Measurements from ENCODE around the gene TPBGL. TPM values are rescaled to one million over a fixed set of nuclear protein-coding genes. Genes with fewer than 3 reads are reported as not detected.
"Not testable (repeated sequence)": the region's sequence is repeated elsewhere in the genome, so short reads cannot be mapped to it uniquely, and the experiment has no call there.

Gene TPBGL
- polyA plus RNA-seq, 4 donors: 0.22 to 0.78 TPM; not detected in 2

DNA sequence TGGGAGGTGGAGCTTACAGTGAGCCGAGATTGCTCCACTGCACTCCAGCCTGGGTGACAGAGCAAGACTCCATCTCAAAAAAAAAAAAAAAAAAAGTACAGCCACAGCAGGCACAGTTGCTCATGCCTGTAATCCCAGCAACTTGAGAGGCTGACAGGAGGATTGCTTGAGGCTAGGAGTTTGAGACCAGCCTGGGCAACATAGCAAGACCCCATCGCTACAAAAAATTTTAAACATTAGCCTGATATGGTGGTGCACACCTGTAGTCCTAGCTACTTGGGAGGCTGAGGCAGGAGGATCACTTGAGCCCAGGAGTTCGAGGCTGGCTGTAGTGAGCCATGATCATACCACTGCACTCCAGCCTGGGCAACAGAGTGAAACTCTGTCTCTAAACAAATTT, 34.1 kb downstream of the TPBGL start:
- Histone ChIP-seq H3K36me3 (ENCODE audit: control insufficient read depth in 3 of 3, insufficient read depth in 2 of 3, low read depth in 1 of 3, low read length in 3 of 3) (peaks cover 7 to 80% (median 17%) of the 10 kb centered on the region in 3 donors), H3K4me1 (ENCODE audit: control insufficient read depth in 3 of 3, insufficient read depth in 2 of 3, low read depth in 1 of 3, low read length in 2 of 3) (peaks cover 0 to 16% (median 3%) of the 10 kb centered on the region in 3 donors)
- not testable (repeated sequence) for H3K9me3 ChIP-seq (ENCODE audit: control insufficient read depth in 2 of 2, insufficient read depth in 1 of 2, low read depth in 1 of 2, low read length in 1 of 2); H3K27ac ChIP-seq (ENCODE audit: low read depth in 1 of 3, low read length in 2 of 3); H3K4me3 ChIP-seq (ENCODE audit: low read depth in 1 of 3, low read length in 3 of 3); FAIRE-seq; H3K27me3 ChIP-seq (ENCODE audit: control insufficient read depth in 3 of 3, insufficient read depth in 3 of 3, low read length in 3 of 3); DNase-seq
- WGBS, 3 donors: 76 to 89% (median 86%) methylated on average over 3 of the region's 3 CpGs

DNA sequence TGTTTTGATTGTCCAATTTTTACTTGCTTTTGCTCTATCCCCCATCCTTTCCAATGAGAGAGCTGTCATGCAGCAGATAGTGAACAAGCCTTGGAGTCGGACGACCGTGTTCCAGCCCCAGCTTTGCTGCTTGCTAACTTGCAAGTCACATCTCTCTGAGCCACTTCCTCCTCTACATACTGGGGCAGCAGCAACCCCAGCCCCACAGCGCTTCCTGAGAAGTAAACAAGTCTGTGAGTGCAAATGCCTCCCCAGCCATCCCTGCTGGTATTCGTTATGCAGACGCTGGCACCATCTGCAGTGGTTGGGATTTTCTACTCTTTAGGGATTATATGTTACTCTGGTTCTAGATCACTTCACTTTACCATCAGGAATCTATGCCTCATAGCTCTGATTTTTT, 35.0 kb downstream of the TPBGL start:
- peaks cover 0 to 20% (median 3%) of the 10 kb centered on the region in 3 donors for H3K4me1 ChIP-seq (ENCODE audit: control insufficient read depth in 3 of 3, insufficient read depth in 2 of 3, low read depth in 1 of 3, low read length in 2 of 3)
- no peak overlapping the region for H3K4me3 ChIP-seq (ENCODE audit: low read depth in 1 of 3, low read length in 3 of 3)
- 46 to 73% (median 67%) methylated on average over 6 of the region's 6 CpGs for WGBS, 3 donors
- FAIRE-seq (no peak), DNase-seq (peak in 1 of 2 donors; percentile 55)
- H3K36me3 ChIP-seq (ENCODE audit: control insufficient read depth in 3 of 3, insufficient read depth in 2 of 3, low read depth in 1 of 3, low read length in 3 of 3): peaks cover 7 to 83% (median 17%) of the 10 kb centered on the region in 3 donors
- H3K27me3 ChIP-seq (ENCODE audit: control insufficient read depth in 3 of 3, insufficient read depth in 3 of 3, low read length in 3 of 3): no peaks in the 10 kb centered on the region
- H3K9me3 ChIP-seq (ENCODE audit: control insufficient read depth in 2 of 2, insufficient read depth in 1 of 2, low read depth in 1 of 2, low read length in 1 of 2): no peaks in the 10 kb centered on the region
- peak overlapping the region in 2 of 3 donors; percentile 51 to 60 for H3K27ac ChIP-seq (ENCODE audit: low read depth in 1 of 3, low read length in 2 of 3)

DNA sequence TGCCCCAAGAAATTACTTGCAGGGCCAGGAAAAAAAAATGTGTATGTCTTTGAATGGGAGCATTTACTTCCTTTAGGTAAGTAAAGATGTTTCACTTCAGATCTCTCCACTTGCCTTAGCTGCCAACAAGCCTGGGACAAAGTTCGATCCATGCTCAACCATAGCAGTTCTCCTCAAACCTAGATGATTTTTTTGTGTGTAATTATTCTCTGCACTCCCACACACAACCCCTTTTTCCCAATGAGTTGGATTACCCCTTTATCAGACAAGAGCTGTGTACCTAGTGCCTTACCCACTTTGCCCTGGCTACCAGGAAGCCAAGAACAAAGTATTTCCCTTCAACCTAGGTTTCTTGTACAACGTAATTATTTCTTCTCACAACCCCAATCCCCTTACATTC, 35.6 kb downstream of the TPBGL start:
- Histone ChIP-seq H3K4me1 (ENCODE audit: control insufficient read depth in 3 of 3, insufficient read depth in 2 of 3, low read depth in 1 of 3, low read length in 2 of 3) (peaks cover 0 to 26% (median 3%) of the 10 kb centered on the region in 3 donors), H3K27ac (ENCODE audit: low read depth in 1 of 3, low read length in 2 of 3) (peak overlapping the region; percentile 36 to 69 (median 63)), H3K36me3 (ENCODE audit: control insufficient read depth in 3 of 3, insufficient read depth in 2 of 3, low read depth in 1 of 3, low read length in 3 of 3) (peaks cover 7 to 86% (median 17%) of the 10 kb centered on the region in 3 donors), H3K4me3 (ENCODE audit: low read depth in 1 of 3, low read length in 3 of 3) (no peak overlapping the region), H3K9me3 (ENCODE audit: control insufficient read depth in 2 of 2, insufficient read depth in 1 of 2, low read depth in 1 of 2, low read length in 1 of 2) (no peaks in the 10 kb centered on the region), H3K27me3 (ENCODE audit: control insufficient read depth in 3 of 3, insufficient read depth in 3 of 3, low read length in 3 of 3) (no peaks in the 10 kb centered on the region)
- 24 to 48% (median 31%) methylated on average over 2 of the region's 2 CpGs for WGBS, 3 donors
- peak; percentile 39 to 43 for DNase-seq
- FAIRE-seq: no peak

DNA sequence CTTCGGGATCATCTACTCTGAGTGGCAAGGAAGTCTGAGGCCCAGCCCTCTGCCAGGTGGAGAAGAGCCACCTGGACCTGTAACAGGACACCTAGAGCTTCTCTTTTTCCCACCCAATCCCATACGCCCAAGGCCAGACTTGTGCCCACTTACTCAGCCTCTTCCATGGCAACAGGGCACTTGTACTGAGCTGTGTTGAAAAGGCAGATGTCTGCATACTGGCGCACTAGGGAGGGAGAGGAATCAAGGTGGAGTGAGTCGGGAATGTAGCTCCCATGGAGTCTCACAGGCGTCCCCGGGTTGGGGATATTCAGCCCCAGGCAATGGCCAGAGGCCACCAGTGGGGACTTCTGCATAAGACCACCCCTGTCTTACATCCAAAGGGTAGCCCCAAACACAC, 36.1 kb downstream of the TPBGL start:
- Histone ChIP-seq H3K27me3 (ENCODE audit: control insufficient read depth in 3 of 3, insufficient read depth in 3 of 3, low read length in 3 of 3) (no peaks in the 10 kb centered on the region), H3K27ac (ENCODE audit: low read depth in 1 of 3, low read length in 2 of 3) (peak overlapping the region; percentile 36 to 69 (median 63)), H3K4me3 (ENCODE audit: low read depth in 1 of 3, low read length in 3 of 3) (no peak overlapping the region), H3K36me3 (ENCODE audit: control insufficient read depth in 3 of 3, insufficient read depth in 2 of 3, low read depth in 1 of 3, low read length in 3 of 3) (peaks cover 9 to 87% (median 16%) of the 10 kb centered on the region in 3 donors), H3K9me3 (ENCODE audit: control insufficient read depth in 2 of 2, insufficient read depth in 1 of 2, low read depth in 1 of 2, low read length in 1 of 2) (no peaks in the 10 kb centered on the region), H3K4me1 (ENCODE audit: control insufficient read depth in 3 of 3, insufficient read depth in 2 of 3, low read depth in 1 of 3, low read length in 2 of 3) (peaks cover 0 to 28% (median 3%) of the 10 kb centered on the region in 3 donors)
- 58 to 75% (median 65%) methylated on average over 6 of the region's 6 CpGs for WGBS, 3 donors
- DNase-seq (no peak), FAIRE-seq (no peak)

DNA sequence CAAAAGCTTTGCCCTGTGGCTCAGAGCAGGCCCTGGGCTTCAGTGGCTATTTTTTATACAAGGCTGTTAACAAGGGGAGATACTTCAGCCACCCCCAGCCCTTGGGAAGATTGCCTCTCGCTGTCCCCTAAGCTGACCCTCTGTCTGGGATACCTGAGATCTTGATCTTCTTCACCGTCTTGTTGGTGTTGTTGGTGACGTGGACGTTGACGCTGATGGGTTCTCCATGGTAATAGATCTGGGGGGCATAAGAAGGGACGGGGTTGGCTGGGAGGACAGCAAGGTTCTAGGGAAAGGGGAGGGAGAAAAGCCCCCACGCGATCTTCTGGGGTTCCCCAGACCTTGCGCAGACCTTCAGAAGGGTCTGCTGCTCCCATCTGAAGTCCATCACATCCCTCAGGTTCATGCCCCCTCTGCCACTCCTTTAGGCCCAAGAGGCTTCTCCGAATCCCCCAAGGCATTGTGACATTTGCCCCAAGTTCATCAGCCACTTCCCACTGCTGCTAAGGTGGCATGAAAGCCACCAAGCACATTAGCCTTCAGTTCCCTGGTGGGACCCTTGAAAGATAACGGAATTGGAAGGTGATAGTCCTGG, 36.7 kb downstream of the TPBGL start:
- Histone ChIP-seq H3K27me3 (ENCODE audit: control insufficient read depth in 3 of 3, insufficient read depth in 3 of 3, low read length in 3 of 3) (no peaks in the 10 kb centered on the region), H3K36me3 (ENCODE audit: control insufficient read depth in 3 of 3, insufficient read depth in 2 of 3, low read depth in 1 of 3, low read length in 3 of 3) (peaks cover 12 to 88% (median 17%) of the 10 kb centered on the region in 3 donors), H3K27ac (ENCODE audit: low read depth in 1 of 3, low read length in 2 of 3) (peak overlapping the region in 1 of 3 donors; percentile 69), H3K9me3 (ENCODE audit: control insufficient read depth in 2 of 2, insufficient read depth in 1 of 2, low read depth in 1 of 2, low read length in 1 of 2) (no peaks in the 10 kb centered on the region), H3K4me3 (ENCODE audit: low read depth in 1 of 3, low read length in 3 of 3) (no peak overlapping the region), H3K4me1 (ENCODE audit: control insufficient read depth in 3 of 3, insufficient read depth in 2 of 3, low read depth in 1 of 3, low read length in 2 of 3) (peaks cover 0 to 28% (median 3%) of the 10 kb centered on the region in 3 donors)
- WGBS, 3 donors: 92 to 96% (median 95%) methylated on average over 10 to 11 of the region's 11 CpGs
- FAIRE-seq (no peak), DNase-seq (no peak)

GRCh38 chr11:75277991-75278790, 37.6 kb downstream of the TPBGL start:
- H3K36me3 ChIP-seq (ENCODE audit: control insufficient read depth in 3 of 3, insufficient read depth in 2 of 3, low read depth in 1 of 3, low read length in 3 of 3): peaks cover 8 to 88% (median 18%) of the 10 kb centered on the region in 3 donors
- peaks cover 0 to 28% (median 3%) of the 10 kb centered on the region in 3 donors for H3K4me1 ChIP-seq (ENCODE audit: control insufficient read depth in 3 of 3, insufficient read depth in 2 of 3, low read depth in 1 of 3, low read length in 2 of 3)
- H3K27me3 ChIP-seq (ENCODE audit: control insufficient read depth in 3 of 3, insufficient read depth in 3 of 3, low read length in 3 of 3): no peaks in the 10 kb centered on the region
- no peak for DNase-seq
- no peak overlapping the region for H3K4me3 ChIP-seq (ENCODE audit: low read depth in 1 of 3, low read length in 3 of 3)
- H3K9me3 ChIP-seq (ENCODE audit: control insufficient read depth in 2 of 2, insufficient read depth in 1 of 2, low read depth in 1 of 2, low read length in 1 of 2): no peaks in the 10 kb centered on the region
- no peak for FAIRE-seq
- H3K27ac ChIP-seq (ENCODE audit: low read depth in 1 of 3, low read length in 2 of 3): no peak overlapping the region
- WGBS, 3 donors: 79 to 86% (median 82%) methylated on average over 12 to 13 of the region's 13 CpGs

DNA sequence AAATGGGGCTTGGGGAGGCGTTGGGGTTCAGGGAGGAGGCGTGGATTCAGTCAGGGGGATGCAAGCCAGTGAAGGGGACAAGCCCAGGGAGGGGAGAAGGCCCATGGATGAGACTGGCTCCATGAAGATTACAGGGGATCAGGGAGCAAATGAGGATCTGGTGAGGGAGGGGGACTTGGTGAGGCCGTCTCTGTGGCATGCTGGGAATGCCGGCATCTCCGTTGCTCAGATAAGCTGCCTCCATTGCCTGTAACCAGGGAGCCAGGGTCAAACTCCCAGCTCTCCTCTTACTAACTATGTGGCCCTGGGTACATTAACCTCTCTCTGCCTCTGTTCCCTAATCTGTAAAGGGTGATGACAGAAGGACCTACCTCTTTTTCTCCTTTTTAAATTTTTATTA, 38.7 kb downstream of the TPBGL start:
- Histone ChIP-seq H3K27ac (ENCODE audit: low read depth in 1 of 3, low read length in 2 of 3) (no peak overlapping the region), H3K9me3 (ENCODE audit: control insufficient read depth in 2 of 2, insufficient read depth in 1 of 2, low read depth in 1 of 2, low read length in 1 of 2) (no peaks in the 10 kb centered on the region), H3K4me3 (ENCODE audit: low read depth in 1 of 3, low read length in 3 of 3) (no peak overlapping the region), H3K27me3 (ENCODE audit: control insufficient read depth in 3 of 3, insufficient read depth in 3 of 3, low read length in 3 of 3) (no peaks in the 10 kb centered on the region), H3K4me1 (ENCODE audit: control insufficient read depth in 3 of 3, insufficient read depth in 2 of 3, low read depth in 1 of 3, low read length in 2 of 3) (peaks cover 0 to 28% (median 3%) of the 10 kb centered on the region in 3 donors), H3K36me3 (ENCODE audit: control insufficient read depth in 3 of 3, insufficient read depth in 2 of 3, low read depth in 1 of 3, low read length in 3 of 3) (peaks cover 5 to 88% (median 18%) of the 10 kb centered on the region in 3 donors)
- 80 to 82% (median 82%) methylated on average over 5 of the region's 5 CpGs for WGBS, 3 donors
- no peak for DNase-seq
- FAIRE-seq: no peak

DNA sequence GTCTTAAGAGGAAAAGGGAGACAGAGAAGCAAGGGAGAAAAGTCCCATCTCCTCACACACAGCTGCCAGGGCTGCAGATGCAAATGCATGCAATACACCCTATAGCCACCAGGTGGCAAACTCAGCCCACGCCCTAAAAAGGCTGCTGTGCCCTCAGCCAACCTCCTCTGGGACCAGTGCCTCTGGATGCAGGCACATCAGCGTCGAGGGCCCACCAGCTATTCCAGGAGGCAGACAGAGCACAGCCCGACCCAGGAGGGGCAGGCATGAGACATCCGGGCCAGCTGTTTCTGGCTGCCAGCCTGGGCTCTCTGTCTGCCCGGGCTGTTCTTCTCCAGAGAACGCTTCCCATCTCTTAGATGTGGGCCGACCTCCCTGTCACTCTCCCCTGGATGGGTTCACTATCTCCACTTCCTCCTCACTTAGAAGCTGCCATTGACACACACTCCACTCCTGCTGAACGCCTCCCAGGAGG, 39.7 kb downstream of the TPBGL start:
- Histone ChIP-seq H3K4me1 (ENCODE audit: control insufficient read depth in 3 of 3, insufficient read depth in 2 of 3, low read depth in 1 of 3, low read length in 2 of 3) (peaks cover 0 to 27% (median 3%) of the 10 kb centered on the region in 3 donors), H3K9me3 (ENCODE audit: control insufficient read depth in 2 of 2, insufficient read depth in 1 of 2, low read depth in 1 of 2, low read length in 1 of 2) (no peaks in the 10 kb centered on the region), H3K4me3 (ENCODE audit: low read depth in 1 of 3, low read length in 3 of 3) (no peak overlapping the region), H3K27ac (ENCODE audit: low read depth in 1 of 3, low read length in 2 of 3) (peak overlapping the region in 2 of 3 donors; percentile 23 to 28), H3K36me3 (ENCODE audit: control insufficient read depth in 3 of 3, insufficient read depth in 2 of 3, low read depth in 1 of 3, low read length in 3 of 3) (peaks cover 5 to 89% (median 18%) of the 10 kb centered on the region in 3 donors), H3K27me3 (ENCODE audit: control insufficient read depth in 3 of 3, insufficient read depth in 3 of 3, low read length in 3 of 3) (no peaks in the 10 kb centered on the region)
- DNase-seq (peak; percentile 78 to 89), FAIRE-seq (no peak)
- 15 to 21% (median 19%) methylated on average over 9 of the region's 9 CpGs for WGBS, 3 donors
